GM15510 (cell line): ENCODE results near the gene ARGLU1.

ENCODE experiments used
- POLR2A ChIP-seq: IDR thresholded peaks from 3 replicates; pipeline ENCODE4 v1.6.1; 2011; ENCODE audit warnings: borderline replicate concordance; ENCODE audit not compliant: insufficient read length; ENCODE audit errors: extremely low read depth

Gene ARGLU1

GRCh38 chr13:106567474-106568298, at the start of gene ARGLU1:
TSS of gene ARGLU1 (minus strand) at chr13:106568137. CDS start at chr13:106567919, 218 bp downstream.
- peak; percentile 88 for TF ChIP-seq POLR2A

DNA sequence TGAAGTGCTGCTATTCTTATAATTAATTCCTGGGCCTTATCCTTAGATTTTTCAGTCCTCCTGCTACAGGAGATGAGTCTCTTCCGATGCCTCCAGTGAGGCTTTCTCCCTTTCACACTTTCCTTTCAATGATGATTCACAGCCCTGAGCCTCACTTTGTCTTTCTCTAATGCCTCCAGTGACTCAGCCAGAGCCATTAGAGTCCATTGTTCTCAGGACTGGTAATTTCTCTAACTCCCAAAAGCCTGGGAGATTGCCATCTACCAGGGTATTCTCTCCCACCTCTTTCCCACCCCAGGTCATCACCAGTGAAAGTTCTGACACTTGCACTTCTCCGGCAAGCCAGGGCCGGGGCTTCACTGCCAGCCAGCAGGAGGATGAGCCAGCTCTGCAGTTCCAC, 49.6 kb upstream of the ARGLU1 start:
- no peak for TF ChIP-seq POLR2A

- no peak for TF ChIP-seq POLR2A
Observed at GRCh38 chr13:106616729-106617128, 48.8 kb upstream of the ARGLU1 start.

GRCh38 chr13:106614874-106615273, 46.9 kb upstream of the ARGLU1 start:
- TF ChIP-seq POLR2A, result no peak

DNA sequence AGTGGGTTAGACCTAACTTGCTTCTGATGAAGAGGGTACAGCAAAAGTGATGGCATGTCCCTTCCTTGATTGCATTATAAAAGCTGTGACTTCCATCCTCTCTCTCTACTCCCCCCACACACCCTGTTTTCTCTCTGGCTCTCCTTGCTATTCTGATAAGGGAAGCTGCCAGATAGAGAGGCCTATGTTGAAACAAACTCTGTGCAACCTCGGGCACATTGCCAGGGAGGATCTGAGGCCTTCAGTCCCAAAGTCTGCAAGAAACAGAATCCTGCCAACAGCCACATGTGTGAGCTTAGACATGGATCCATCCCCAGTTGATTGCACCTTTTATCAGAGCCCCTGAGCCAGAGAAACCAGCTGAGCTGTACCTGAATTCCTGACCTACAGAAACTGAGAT, 44.8 kb upstream of the ARGLU1 start:
- no peak for TF ChIP-seq POLR2A

- no peak for TF ChIP-seq POLR2A
Observed at GRCh38 chr13:106610486-106610885, 42.5 kb upstream of the ARGLU1 start.

DNA sequence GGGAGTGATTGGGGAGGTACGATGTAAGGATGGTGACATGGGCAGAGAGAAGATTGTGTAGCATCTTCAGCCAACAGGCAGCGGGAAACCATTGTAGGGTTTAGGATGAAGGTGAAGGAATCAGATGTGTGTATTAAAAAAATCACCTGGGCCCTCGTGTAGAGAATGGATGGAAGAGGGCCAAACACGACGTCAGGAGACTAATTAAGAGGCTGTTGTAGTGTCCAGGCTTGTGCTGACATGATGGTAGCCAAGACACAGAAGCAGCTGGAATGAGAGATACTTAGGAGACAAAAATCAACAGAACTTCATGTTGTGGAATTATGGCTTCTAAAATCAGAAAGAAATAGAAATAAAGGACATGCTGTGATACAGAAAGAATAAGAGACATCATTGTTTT, 41.2 kb upstream of the ARGLU1 start:
- TF ChIP-seq POLR2A, result no peak

- TF ChIP-seq POLR2A, result no peak
Observed at GRCh38 chr13:106603546-106603945, 35.6 kb upstream of the ARGLU1 start.

DNA sequence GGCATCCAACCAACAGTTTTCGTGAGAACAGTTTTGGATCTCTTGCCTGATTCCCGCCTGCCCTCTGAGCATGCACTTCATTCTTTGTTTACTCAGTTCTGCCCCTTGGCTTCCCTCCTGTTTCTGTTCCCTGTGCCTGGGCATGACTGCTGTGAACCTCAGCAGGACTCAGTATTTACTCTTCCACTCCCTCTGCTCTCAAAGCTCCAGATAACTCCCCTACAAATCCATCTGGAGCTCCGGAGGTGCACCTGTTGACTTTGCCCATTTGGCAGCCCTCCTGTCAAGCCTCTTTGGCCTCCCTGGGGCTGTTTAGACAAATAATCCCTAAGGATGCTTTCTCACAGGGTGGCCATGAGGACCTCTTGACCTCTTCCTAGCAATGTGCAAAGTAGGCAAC, 34.2 kb upstream of the ARGLU1 start:
- no peak for TF ChIP-seq POLR2A

DNA sequence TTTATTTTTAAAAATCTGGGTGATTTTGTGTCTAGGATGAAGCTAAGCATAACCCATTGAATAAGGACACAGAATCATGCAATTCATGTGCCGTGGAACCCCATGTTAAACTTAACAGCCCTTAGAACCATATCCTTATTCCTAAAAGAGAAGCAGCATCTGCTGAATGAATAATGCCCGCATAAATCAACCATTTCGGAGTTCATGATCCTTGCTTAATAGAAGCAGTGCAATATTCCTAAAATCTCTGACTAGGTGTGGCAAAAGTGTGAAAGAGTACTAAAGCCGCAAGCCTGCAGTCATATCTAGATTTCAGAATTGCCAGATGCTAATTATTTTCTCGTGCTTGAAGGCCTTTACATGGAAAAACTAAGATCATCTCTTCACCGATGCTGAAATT, 33.6 kb upstream of the ARGLU1 start:
- TF ChIP-seq POLR2A, result no peak

- no peak for TF ChIP-seq POLR2A
Observed at GRCh38 chr13:106599875-106600797, 32.2 kb upstream of the ARGLU1 start.

DNA sequence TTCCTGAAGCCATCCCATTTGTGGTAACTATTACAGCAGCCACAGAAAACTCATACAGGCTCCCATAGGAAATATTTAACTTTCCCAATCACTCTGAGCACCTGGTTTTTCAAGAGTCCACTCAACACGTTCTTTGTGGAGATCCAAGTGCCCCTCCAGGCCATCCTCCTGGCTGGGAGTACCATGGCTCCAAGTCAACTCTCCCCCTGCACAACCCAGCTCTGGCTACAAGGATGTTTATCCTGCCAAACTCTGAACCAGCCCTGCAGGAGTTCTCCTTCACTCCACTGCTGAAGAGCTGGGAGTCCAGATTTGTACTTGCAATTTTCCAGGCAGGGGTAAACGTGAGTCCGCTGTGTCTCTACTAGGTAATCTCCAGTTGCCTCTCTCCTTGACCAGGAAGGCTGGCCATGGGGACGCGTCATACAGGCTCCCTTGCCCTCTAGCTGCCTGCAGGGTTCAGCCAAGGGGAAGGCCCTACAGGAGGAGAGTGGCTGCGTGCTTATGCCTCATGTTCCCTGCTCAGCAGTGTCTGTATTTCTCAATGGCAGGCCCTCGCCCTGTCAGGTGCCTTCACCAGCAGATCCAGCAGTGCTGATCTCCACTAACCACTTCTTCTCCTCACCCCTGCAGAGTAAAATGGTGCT, 29.9 kb upstream of the ARGLU1 start:
- no peak for TF ChIP-seq POLR2A

DNA sequence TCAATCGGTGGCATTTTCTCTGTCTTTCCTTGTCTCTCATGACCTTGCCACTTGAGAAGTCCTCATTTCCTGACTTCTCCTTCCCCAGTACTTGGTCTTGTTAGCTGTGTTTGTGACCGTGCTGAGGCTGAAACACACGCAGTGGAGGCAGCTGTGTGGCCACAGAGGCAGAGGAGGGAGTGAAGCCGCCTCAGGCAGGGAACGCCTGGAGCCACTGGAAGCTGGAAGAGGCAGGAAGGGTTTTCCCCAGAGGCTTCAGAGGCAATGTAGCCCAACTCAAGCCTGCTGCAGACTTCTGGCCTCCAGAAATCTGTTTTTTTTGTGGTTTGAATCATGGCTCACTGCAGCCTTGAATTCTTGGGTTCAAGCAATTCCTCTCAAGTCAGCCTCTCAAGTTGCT, 29.2 kb upstream of the ARGLU1 start:
- TF ChIP-seq POLR2A, result no peak

GRCh38 chr13:106596275-106596937, 28.5 kb upstream of the ARGLU1 start:
- no peak for TF ChIP-seq POLR2A

DNA sequence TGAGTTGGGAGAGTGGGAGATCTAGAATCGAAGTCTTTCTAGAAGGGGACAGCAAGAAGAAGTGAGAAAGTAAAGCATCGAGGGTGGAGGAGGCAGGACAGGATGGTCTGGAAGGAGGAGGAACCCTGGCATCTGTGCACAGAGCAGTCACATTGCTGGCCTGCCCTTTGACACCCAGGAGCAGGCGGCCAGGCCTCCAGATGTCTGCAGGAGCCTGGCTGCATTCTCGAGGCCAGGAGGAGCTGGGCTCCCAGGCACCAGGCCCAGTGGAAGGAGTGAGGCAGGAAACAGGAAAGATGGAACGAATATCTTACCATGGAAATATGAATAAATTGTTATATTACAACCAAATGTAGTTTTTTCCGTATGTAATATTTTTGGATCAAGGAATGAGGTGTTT, 27.7 kb upstream of the ARGLU1 start:
- TF ChIP-seq POLR2A, result no peak

DNA sequence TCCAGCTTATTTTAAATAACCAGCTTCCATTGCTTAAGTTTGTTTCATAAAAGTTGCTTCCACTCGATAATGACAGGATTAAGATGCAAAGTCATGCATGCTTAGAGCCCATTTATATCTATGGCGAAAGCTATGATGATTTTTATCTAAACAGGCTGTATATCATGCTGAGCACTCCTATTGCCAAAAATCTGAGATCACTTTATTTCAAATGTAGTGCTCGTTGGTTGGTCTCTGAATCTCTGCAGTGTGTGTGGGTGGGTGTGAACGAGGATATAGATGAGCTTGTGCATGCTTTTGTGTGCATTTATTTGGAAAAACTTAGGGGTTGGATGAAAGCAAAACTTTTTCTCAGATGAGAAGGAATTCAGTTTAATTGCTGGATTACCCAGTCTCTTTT, 27.0 kb upstream of the ARGLU1 start:
- TF ChIP-seq POLR2A, result no peak

- no peak for TF ChIP-seq POLR2A
Observed at GRCh38 chr13:106593132-106593531, 25.2 kb upstream of the ARGLU1 start.
